ENCODE results near the gene MAP7D1. TPM values are rescaled to one million over a fixed set of nuclear protein-coding genes. Genes with fewer than 3 reads are reported as not detected.

Gene MAP7D1
- total and polyA plus RNA-seq, 8 donors = 14.6 to 164 (median 41.3) TPM

GRCh38 chr1:36172017-36172747 lies 16.2 kb downstream of the MAP7D1 start:
- 92 to 97% (median 95%) methylated on average over 19 to 21 of the region's 21 CpGs for WGBS, 5 donors

GRCh38 chr1:36172983-36173382 lies 17.0 kb downstream of the MAP7D1 start:
- Histone ChIP-seq H3K4me1 (peaks cover 18 to 58% (median 41%) of the 10 kb centered on the region in 4 donors), H3K9me3 (no peaks in the 10 kb centered on the region), H3K27me3 (no peaks in the 10 kb centered on the region), H3K27ac (peak overlapping the region in 3 of 5 donors; percentile 2 to 46 (median 36)), H3K4me3 (no peak overlapping the region), H3K36me3 (peaks cover 68 to 86% (median 78%) of the 10 kb centered on the region in 4 donors)
- TF ChIP-seq POLR2A (IDR thresholded peaks at IDR 0.05) (no peak), CTCF (IDR thresholded peaks at IDR 0.05) (no peak), EP300 (IDR thresholded peaks at IDR 0.05) (no peak), POLR2AphosphoS5 (IDR thresholded peaks at IDR 0.05) (no peak)
- 82 to 95% (median 85%) methylated on average over 2 of the region's 2 CpGs for WGBS, 5 donors
- no peak for DNase-seq
- intact Hi-C loops (cut with DNase I; ENCODE audit: low total_unique reads) = no loop called here

More at GRCh38 chr1:36172017-36172747, 16.2 kb downstream of the MAP7D1 start:
- TF ChIP-seq POLR2AphosphoS5 (IDR thresholded peaks at IDR 0.05) (no peak), CTCF (IDR thresholded peaks at IDR 0.05) (no peak), POLR2A (IDR thresholded peaks at IDR 0.05) (no peak), EP300 (IDR thresholded peaks at IDR 0.05) (no peak)
- no peak for DNase-seq
- Histone ChIP-seq H3K9me3 (no peaks in the 10 kb centered on the region), H3K36me3 (peaks cover 60 to 85% (median 77%) of the 10 kb centered on the region in 4 donors), H3K27me3 (no peaks in the 10 kb centered on the region), H3K4me3 (no peak overlapping the region), H3K4me1 (peaks cover 14 to 62% (median 41%) of the 10 kb centered on the region in 4 donors), H3K27ac (peak overlapping the region in 2 of 5 donors; percentile 23 to 46)
- intact Hi-C loops (cut with DNase I; ENCODE audit: low total_unique reads) = no loop called here

- intact Hi-C loops (cut with DNase I; ENCODE audit: low total_unique reads) = no loop called here
- Histone ChIP-seq H3K27ac (peak overlapping the region in 4 of 5 donors; percentile 3 to 82 (median 24)), H3K36me3 (peaks cover 84 to 100% (median 95%) of the 10 kb centered on the region in 4 donors), H3K9me3 (no peaks in the 10 kb centered on the region), H3K27me3 (no peaks in the 10 kb centered on the region), H3K4me1 (peaks cover 22 to 60% (median 47%) of the 10 kb centered on the region in 4 donors), H3K4me3 (no peak overlapping the region)
- WGBS, 5 donors = 58 to 91% (median 77%) methylated on average over 3 to 11 of the region's 11 CpGs
- TF ChIP-seq POLR2AphosphoS5 (IDR thresholded peaks at IDR 0.05) (no peak), POLR2A (IDR thresholded peaks at IDR 0.05) (no peak), EP300 (IDR thresholded peaks at IDR 0.05) (no peak), CTCF (IDR thresholded peaks at IDR 0.05) (no peak)
- no peak for DNase-seq
Measured at GRCh38 chr1:36174713-36175112, 18.8 kb downstream of the MAP7D1 start.

GRCh38 chr1:36175137-36176095 lies 19.5 kb downstream of the MAP7D1 start:
- H3K4me3 ChIP-seq = no peak overlapping the region
- intact Hi-C loops (cut with DNase I; ENCODE audit: low total_unique reads) = no loop called here
- no peaks in the 10 kb centered on the region for H3K9me3 ChIP-seq
- peaks cover 22 to 56% (median 45%) of the 10 kb centered on the region in 4 donors for H3K4me1 ChIP-seq
- peak overlapping the region in 4 of 5 donors; percentile 25 to 82 (median 37) for H3K27ac ChIP-seq
- WGBS, 5 donors = 70 to 84% (median 78%) methylated on average over 10 to 11 of the region's 11 CpGs
- H3K27me3 ChIP-seq = no peaks in the 10 kb centered on the region
- TF ChIP-seq EP300 (IDR thresholded peaks at IDR 0.05) (no peak), POLR2A (IDR thresholded peaks at IDR 0.05) (no peak), POLR2AphosphoS5 (IDR thresholded peaks at IDR 0.05) (no peak), CTCF (IDR thresholded peaks at IDR 0.05) (no peak)
- peak; percentile 35 to 83 for DNase-seq
- peaks cover 91 to 100% (median 99%) of the 10 kb centered on the region in 4 donors for H3K36me3 ChIP-seq

All from stomach (tissue), 9 donors.